Liver (tissue), 9 donors: ENCODE measurements around the gene CSNK2A2. TPM values are rescaled to one million over a fixed set of nuclear protein-coding genes. Genes with fewer than 3 reads are reported as not detected.

ENCODE experiments used
- DNase-seq: peaks from one replicate; pipeline ENCODE4 v3.0.0-alpha.2; 2017; ENCODE audit warnings: low spot score
- H3K27ac ChIP-seq, 2 donors: one replicate each; pipeline ENCODE4 v1.7.0; 2013; ENCODE audit warnings: inconsistent platforms in 2 of 2, low read length in 2 of 2, control low read depth in 1 of 2, low read depth in 1 of 2, mild to moderate bottlenecking in 1 of 2
- H3K27me3 ChIP-seq, 4 donors: one replicate each; pipeline versions ENCODE4 v1.6.1 to v1.7.0; 2013; ENCODE audit warnings: low read length in 3 of 4, inconsistent platforms in 1 of 4, mild to moderate bottlenecking in 1 of 4, moderate library complexity in 1 of 4; ENCODE audit not compliant: control insufficient read depth in 4 of 4, insufficient read depth in 4 of 4
- H3K36me3 ChIP-seq, 4 donors: one replicate each; pipeline versions ENCODE4 v1.6.1 to v1.7.0; 2013; ENCODE audit warnings: low read length in 3 of 4, mild to moderate bottlenecking in 3 of 4, low read depth in 1 of 4, moderate library complexity in 1 of 4; ENCODE audit not compliant: control insufficient read depth in 4 of 4, insufficient read depth in 3 of 4
- H3K4me1 ChIP-seq, 4 donors: one replicate each; pipeline versions ENCODE4 v1.6.1 to v1.7.0; 2013; ENCODE audit warnings: low read length in 3 of 4, mild to moderate bottlenecking in 3 of 4, moderate library complexity in 1 of 4; ENCODE audit not compliant: control insufficient read depth in 4 of 4, insufficient read depth in 4 of 4
- H3K4me3 ChIP-seq, 3 donors: one replicate each; pipeline versions ENCODE4 v1.6.1 to v1.7.0; 2013; ENCODE audit warnings: low read length in 3 of 3, control low read depth in 1 of 3, low read depth in 1 of 3, mild to moderate bottlenecking in 1 of 3
- H3K9ac ChIP-seq, 2 donors: one replicate each; pipeline ENCODE4 v1.7.0; 2013; ENCODE audit warnings: low read length in 2 of 2, mild to moderate bottlenecking in 2 of 2, moderate library complexity in 2 of 2, control low read depth in 1 of 2, low read depth in 1 of 2
- H3K9me3 ChIP-seq, 4 donors: one replicate each; pipeline versions ENCODE4 v1.6.1 to v1.7.0; 2013; ENCODE audit warnings: low read length in 3 of 4; ENCODE audit not compliant: control insufficient read depth in 4 of 4
- ATF3 ChIP-seq: IDR thresholded peaks from 2 replicates; pipeline ENCODE4 v1.6.1; 2016; ENCODE audit warnings: antibody characterized with exemption
- EGR1 ChIP-seq, 2 donors: IDR thresholded peaks; 2 replicates each; pipeline ENCODE4 v1.6.1; 2016 to 2018; ENCODE audit warnings: antibody characterized with exemption in 2 of 2, low read depth in 2 of 2
- FOXA1 ChIP-seq: IDR thresholded peaks from 2 replicates; pipeline ENCODE4 v1.6.1; 2016; ENCODE audit warnings: antibody characterized with exemption
- FOXA2 ChIP-seq: IDR thresholded peaks from 2 replicates; pipeline ENCODE4 v1.6.1; 2016; ENCODE audit warnings: antibody characterized with exemption
- HNF4A ChIP-seq, 2 donors: conservative IDR thresholded peaks; 2 replicates each; pipeline ENCODE4 v1.6.1; 2016; ENCODE audit warnings: antibody characterized with exemption in 2 of 2, mild to moderate bottlenecking in 2 of 2
- HNF4G ChIP-seq: IDR thresholded peaks from 2 replicates; pipeline ENCODE4 v1.6.1; 2016; ENCODE audit warnings: antibody characterized with exemption
- JUND ChIP-seq, 2 donors: IDR thresholded peaks; 2 replicates each; pipeline ENCODE4 v1.6.1; 2016; ENCODE audit warnings: antibody characterized with exemption in 2 of 2
- MAX ChIP-seq: IDR thresholded peaks from 2 replicates; pipeline ENCODE4 v1.6.1; 2016; ENCODE audit warnings: antibody characterized with exemption
- NR2F2 ChIP-seq: IDR thresholded peaks from 2 replicates; pipeline ENCODE4 v1.6.1; 2016; ENCODE audit warnings: antibody characterized with exemption
- RAD21 ChIP-seq, 2 donors: IDR thresholded peaks; 2 replicates each; pipeline ENCODE4 v1.6.1; 2016; ENCODE audit warnings: antibody characterized with exemption in 2 of 2, mild to moderate bottlenecking in 2 of 2
- REST ChIP-seq: IDR thresholded peaks from 2 replicates; pipeline ENCODE4 v1.6.1; 2016; ENCODE audit warnings: antibody characterized with exemption, mild to moderate bottlenecking
- SP1 ChIP-seq: IDR thresholded peaks from 2 replicates; pipeline ENCODE4 v1.6.1; 2018; ENCODE audit warnings: antibody characterized with exemption, mild to moderate bottlenecking
- TAF1 ChIP-seq: conservative IDR thresholded peaks from 2 replicates; pipeline ENCODE4 v1.6.1; 2016; ENCODE audit warnings: antibody characterized with exemption, mild to moderate bottlenecking
- YY1 ChIP-seq: IDR thresholded peaks from 2 replicates; pipeline ENCODE4 v1.6.1; 2016; ENCODE audit warnings: antibody characterized with exemption, mild to moderate bottlenecking
- ZBTB33 ChIP-seq: IDR thresholded peaks from 2 replicates; pipeline ENCODE4 v1.6.1; 2016; ENCODE audit warnings: antibody characterized with exemption
- WGBS: extraction: QIAGEN DNeasy Blood & Tissue Kit; methylation state at CpG from one replicate; pipeline ENCODE4 v1.1.7; 2013; 5-methylcytosine and 5-hydroxymethylcytosine counted together
- polyA plus RNA-seq, 2 donors: library from polyadenylated mRNA; stranded (reverse) in 1 of 2; unstranded in 1 of 2; fragments of 200-250 nt in 1 of 2; fragments of >200 nt in 1 of 2; fragmentation: Nextera tagmentation in 1 of 2; extraction: Ambion mirVana in 1 of 2; gene quantifications; one replicate each; pipeline versions ENCODE4 v1.2.1 to v1.2.3, GENCODE V29; 2013 to 2015
- total RNA-seq, 2 donors: library from RNA; depleted of rRNA; stranded (reverse); fragments of >200 nt; gene quantifications; one replicate each; pipeline ENCODE4 v1.2.3, GENCODE V29; 2014
- TF ChIP-seq, protein P1 (sequence below): fragments of 150-350 bp; IDR thresholded peaks from 2 replicates; pipeline ENCODE4 v1.5.1; 2017; ENCODE audit warnings: improper control_type of control experiment, low read depth, low read length; ENCODE audit not compliant: missing input control
- donor health status: healthy.
- donor health status: healthy.
- donor health status: healthy.
- donor health status: healthy.
- donor health status: healthy.

CSNK2A2 gene
- total and polyA plus RNA-seq, 4 donors, result 9.4 to 21.0 (median 14.7) TPM

GRCh38 chr16:58114827-58115825 lies 82.8 kb downstream of the CSNK2A2 start:
- no peak for TF ChIP-seq MAX
- TF ChIP-seq FOXA2, result no peak
- peak; percentile 49 for TF ChIP-seq NR2F2
- no peak for TF ChIP-seq RAD21 (IDR thresholded peaks at IDR 0.05)
- no peak for TF ChIP-seq HNF4A (conservative IDR thresholded peaks at IDR 0.05)
- TF ChIP-seq REST, result no peak
- TF ChIP-seq TAF1, result no peak
- no peak for TF ChIP-seq ZBTB33
- peak overlapping the region in 1 of 2 donors; percentile 45 for H3K27ac ChIP-seq
- H3K4me1 ChIP-seq, result peaks cover 2 to 29% (median 18%) of the 10 kb centered on the region in 4 donors
- peaks cover 5 to 31% (median 29%) of the 10 kb centered on the region in 4 donors for H3K36me3 ChIP-seq
- DNase-seq, result no peak
- H3K9ac ChIP-seq, result no peak overlapping the region
- no peaks in the 10 kb centered on the region for H3K27me3 ChIP-seq
- WGBS, result 88% methylated on average over 23 of the region's 23 CpGs
- H3K4me3 ChIP-seq, result no peak overlapping the region
- no peaks in the 10 kb centered on the region for H3K9me3 ChIP-seq

GRCh38 chr16:58111302-58111627 lies 86.6 kb downstream of the CSNK2A2 start:
- Histone ChIP-seq H3K4me3 (no peak overlapping the region), H3K4me1 (no peaks in the 10 kb centered on the region), H3K27me3 (no peaks in the 10 kb centered on the region), H3K9ac (no peak overlapping the region), H3K9me3 (no peaks in the 10 kb centered on the region), H3K36me3 (peaks cover 5 to 28% (median 25%) of the 10 kb centered on the region in 4 donors), H3K27ac (no peak overlapping the region)
- DNase-seq, result no peak
- WGBS, result 91% methylated on average over 3 of the region's 3 CpGs
- TF ChIP-seq YY1 (no peak), HNF4A (conservative IDR thresholded peaks at IDR 0.05) (no peak), EGR1 (IDR thresholded peaks at IDR 0.05; ENCODE audit: low read depth in 2 of 2) (no peak), ATF3 (no peak), MAX (no peak), TAF1 (no peak), NR2F2 (no peak), REST (no peak), FOXA1 (no peak), RAD21 (IDR thresholded peaks at IDR 0.05) (no peak), ZBTB33 (no peak), JUND (IDR thresholded peaks at IDR 0.05) (no peak), HNF4G (no peak), SP1 (no peak), FOXA2 (no peak)
- TF ChIP-seq, protein P1, sequence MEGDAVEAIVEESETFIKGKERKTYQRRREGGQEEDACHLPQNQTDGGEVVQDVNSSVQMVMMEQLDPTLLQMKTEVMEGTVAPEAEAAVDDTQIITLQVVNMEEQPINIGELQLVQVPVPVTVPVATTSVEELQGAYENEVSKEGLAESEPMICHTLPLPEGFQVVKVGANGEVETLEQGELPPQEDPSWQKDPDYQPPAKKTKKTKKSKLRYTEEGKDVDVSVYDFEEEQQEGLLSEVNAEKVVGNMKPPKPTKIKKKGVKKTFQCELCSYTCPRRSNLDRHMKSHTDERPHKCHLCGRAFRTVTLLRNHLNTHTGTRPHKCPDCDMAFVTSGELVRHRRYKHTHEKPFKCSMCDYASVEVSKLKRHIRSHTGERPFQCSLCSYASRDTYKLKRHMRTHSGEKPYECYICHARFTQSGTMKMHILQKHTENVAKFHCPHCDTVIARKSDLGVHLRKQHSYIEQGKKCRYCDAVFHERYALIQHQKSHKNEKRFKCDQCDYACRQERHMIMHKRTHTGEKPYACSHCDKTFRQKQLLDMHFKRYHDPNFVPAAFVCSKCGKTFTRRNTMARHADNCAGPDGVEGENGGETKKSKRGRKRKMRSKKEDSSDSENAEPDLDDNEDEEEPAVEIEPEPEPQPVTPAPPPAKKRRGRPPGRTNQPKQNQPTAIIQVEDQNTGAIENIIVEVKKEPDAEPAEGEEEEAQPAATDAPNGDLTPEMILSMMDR, result no peak
